Smooth muscle cell (in vitro differentiated cells): ENCODE measurements around the gene JAK3. TPM values are rescaled to one million over a fixed set of nuclear protein-coding genes. Genes with fewer than 3 reads are reported as not detected.

Source experiments
- DNase-seq: peaks from one replicate; lab custom pipeline; 2025; ENCODE audit not compliant: unreplicated experiment; lab: John Stamatoyannopoulos, UW
- H2AFZ ChIP-seq: fragments of 200-600 bp; sonication (generic); 2 replicates; pipeline ENCODE4 v1.6.0; 2016; ENCODE audit warnings: antibody characterized with exemption, low read depth, mild to moderate bottlenecking
- H3F3A ChIP-seq: fragments of 200-600 bp; sonication (generic); 2 replicates; pipeline ENCODE4 v1.6.0; 2017; ENCODE audit warnings: antibody characterized with exemption, low read depth
- H3K27ac ChIP-seq: fragments of 200-600 bp; sonication (generic); 2 replicates; pipeline ENCODE4 v1.5.1; 2016; ENCODE audit warnings: low read depth, mild to moderate bottlenecking
- H3K27me3 ChIP-seq: fragments of 200-600 bp; sonication (generic); 2 replicates; pipeline ENCODE4 v1.6.1; 2016; ENCODE audit warnings: low read depth, mild to moderate bottlenecking
- H3K36me3 ChIP-seq: fragments of 200-600 bp; sonication (generic); 2 replicates; pipeline ENCODE4 v1.5.1; 2016; ENCODE audit warnings: low read depth
- H3K4me1 ChIP-seq: fragments of 200-600 bp; sonication (generic); 2 replicates; pipeline ENCODE4 v1.5.1; 2016; ENCODE audit warnings: low read depth
- H3K4me2 ChIP-seq: fragments of 200-600 bp; sonication (generic); 2 replicates; pipeline ENCODE4 v1.6.0; 2016; ENCODE audit warnings: mild to moderate bottlenecking
- H3K4me3 ChIP-seq: fragments of 200-600 bp; sonication (generic); 2 replicates; pipeline ENCODE4 v1.5.1; 2016; ENCODE audit warnings: mild to moderate bottlenecking
- H3K79me2 ChIP-seq: fragments of 200-600 bp; sonication (generic); 2 replicates; pipeline ENCODE4 v1.6.0; 2016; ENCODE audit warnings: low read depth, mild to moderate bottlenecking
- H3K9ac ChIP-seq: fragments of 200-600 bp; sonication (generic); 2 replicates; pipeline ENCODE4 v1.6.0; 2016; ENCODE audit warnings: low read depth
- H3K9me3 ChIP-seq: fragments of 200-600 bp; sonication (generic); replicated peaks from 2 replicates; pipeline ENCODE4 v1.5.1; 2016; ENCODE audit warnings: low read depth
- H4K20me1 ChIP-seq: fragments of 200-600 bp; sonication (generic); 2 replicates; pipeline ENCODE4 v1.6.0; 2016; ENCODE audit warnings: low read depth
- WGBS: methylation state at CpG from one replicate; pipeline ENCODE4 v1.1.7; 2016; ENCODE audit warnings: low lambda C conversion rate; 5-methylcytosine and 5-hydroxymethylcytosine counted together
- polyA plus RNA-seq: library from polyadenylated mRNA; unstranded; fragments of >200 nt; fragmentation: Nextera tagmentation; extraction: Ambion mirVana; gene quantifications from 2 replicates; pipeline ENCODE4 v1.2.1, GENCODE V29; 2016
- total RNA-seq: library from RNA; depleted of rRNA; stranded (reverse); fragments of >200 nt; gene quantifications from 2 replicates; pipeline ENCODE4 v1.2.3, GENCODE V29; 2014
- TF ChIP-seq, protein P1 (sequence below): fragments of 200-600 bp; sonication (generic); IDR thresholded peaks from 2 replicates; pipeline ENCODE4 v1.5.1; 2017; ENCODE audit warnings: borderline replicate concordance, mild to moderate bottlenecking, antibody characterized with exemption; ENCODE audit not compliant: insufficient read depth, poor library complexity, severe bottlenecking

JAK3 gene
- total and polyA plus RNA-seq, 2 experiments from 2014 or later: 8.8 to 10.7 TPM

DNA sequence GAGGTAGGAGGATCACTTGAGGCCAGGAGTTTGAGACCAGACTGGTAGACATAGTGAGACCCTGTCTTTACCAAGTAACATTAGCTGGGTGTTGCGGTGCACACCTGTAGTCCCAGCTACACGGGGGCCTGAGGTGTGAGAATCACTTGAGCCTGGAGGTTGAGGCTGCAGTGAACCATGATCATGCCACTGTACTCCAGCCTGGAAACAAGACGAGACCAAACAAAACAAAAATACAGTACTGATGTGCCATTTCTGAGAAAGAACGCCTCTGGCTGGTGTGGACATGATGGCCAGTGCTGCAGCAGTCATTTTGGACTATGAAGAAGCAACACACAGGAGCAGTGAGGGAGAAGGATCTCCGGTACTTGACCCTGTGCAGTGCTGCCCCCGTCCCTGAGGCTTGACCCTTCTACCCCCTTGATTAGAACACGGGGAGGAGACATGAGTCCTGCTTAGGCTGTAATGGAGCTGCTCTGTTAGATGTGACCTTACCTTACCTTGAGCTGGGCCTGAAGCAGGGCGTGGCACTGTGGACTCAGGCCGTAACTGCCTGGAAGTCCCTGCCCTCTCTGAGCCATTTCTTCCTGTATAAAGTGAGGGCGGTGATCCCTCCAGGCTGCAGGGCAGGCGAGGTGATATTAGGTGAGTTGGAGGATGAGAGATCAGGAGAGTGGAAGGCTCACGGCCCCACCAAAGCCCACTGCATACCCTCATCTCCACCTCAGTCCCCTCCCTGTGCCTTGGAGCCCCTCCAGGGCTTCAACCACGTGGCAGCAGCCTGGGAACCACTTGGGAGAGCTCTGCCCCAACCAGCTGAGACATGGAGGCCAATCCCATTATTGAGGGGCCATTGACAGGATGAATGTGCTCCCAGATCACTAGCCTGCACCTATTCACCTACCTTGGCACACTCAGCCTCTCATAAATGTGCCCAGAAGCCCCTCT, 17.9 kb upstream of the JAK3 start:
- Histone ChIP-seq H3K4me2 (no peak overlapping the region), H3K27me3 (peaks cover 19% of the 10 kb centered on the region), H2AFZ (no peak overlapping the region), H3K79me2 (peaks cover 20% of the 10 kb centered on the region), H3F3A (peaks cover 24% of the 10 kb centered on the region), H3K9ac (no peak overlapping the region), H3K4me1 (peaks cover 10% of the 10 kb centered on the region), H4K20me1 (peaks cover 48% of the 10 kb centered on the region), H3K4me3 (no peak overlapping the region), H3K9me3 (no peaks in the 10 kb centered on the region), H3K36me3 (no peaks in the 10 kb centered on the region), H3K27ac (no peak overlapping the region)
- WGBS: 73% methylated on average over 13 of the region's 13 CpGs
- TF ChIP-seq, protein P1, sequence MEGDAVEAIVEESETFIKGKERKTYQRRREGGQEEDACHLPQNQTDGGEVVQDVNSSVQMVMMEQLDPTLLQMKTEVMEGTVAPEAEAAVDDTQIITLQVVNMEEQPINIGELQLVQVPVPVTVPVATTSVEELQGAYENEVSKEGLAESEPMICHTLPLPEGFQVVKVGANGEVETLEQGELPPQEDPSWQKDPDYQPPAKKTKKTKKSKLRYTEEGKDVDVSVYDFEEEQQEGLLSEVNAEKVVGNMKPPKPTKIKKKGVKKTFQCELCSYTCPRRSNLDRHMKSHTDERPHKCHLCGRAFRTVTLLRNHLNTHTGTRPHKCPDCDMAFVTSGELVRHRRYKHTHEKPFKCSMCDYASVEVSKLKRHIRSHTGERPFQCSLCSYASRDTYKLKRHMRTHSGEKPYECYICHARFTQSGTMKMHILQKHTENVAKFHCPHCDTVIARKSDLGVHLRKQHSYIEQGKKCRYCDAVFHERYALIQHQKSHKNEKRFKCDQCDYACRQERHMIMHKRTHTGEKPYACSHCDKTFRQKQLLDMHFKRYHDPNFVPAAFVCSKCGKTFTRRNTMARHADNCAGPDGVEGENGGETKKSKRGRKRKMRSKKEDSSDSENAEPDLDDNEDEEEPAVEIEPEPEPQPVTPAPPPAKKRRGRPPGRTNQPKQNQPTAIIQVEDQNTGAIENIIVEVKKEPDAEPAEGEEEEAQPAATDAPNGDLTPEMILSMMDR: no peak
- no peak for DNase-seq

GRCh38 chr19:17863520-17864182, 15.9 kb upstream of the JAK3 start:
- H3F3A ChIP-seq: peaks cover 24% of the 10 kb centered on the region
- H4K20me1 ChIP-seq: peaks cover 56% of the 10 kb centered on the region
- no peaks in the 10 kb centered on the region for H3K9me3 ChIP-seq
- H3K4me1 ChIP-seq: peaks cover 11% of the 10 kb centered on the region
- H3K27ac ChIP-seq: no peak overlapping the region
- H3K4me2 ChIP-seq: no peak overlapping the region
- WGBS: 96% methylated on average over 8 of the region's 8 CpGs
- peaks cover 29% of the 10 kb centered on the region for H3K79me2 ChIP-seq
- TF ChIP-seq, protein P1: no peak
- H3K36me3 ChIP-seq: no peaks in the 10 kb centered on the region
- H3K4me3 ChIP-seq: no peak overlapping the region
- no peaks in the 10 kb centered on the region for H3K27me3 ChIP-seq
- H3K9ac ChIP-seq: no peak overlapping the region
- no peak for DNase-seq
- H2AFZ ChIP-seq: no peak overlapping the region

GRCh38 chr19:17862711-17863519, 15.1 kb upstream of the JAK3 start:
- H3K27ac ChIP-seq: no peak overlapping the region
- TF ChIP-seq, protein P1: no peak
- no peaks in the 10 kb centered on the region for H3K36me3 ChIP-seq
- H3K9ac ChIP-seq: no peak overlapping the region
- peaks cover 11% of the 10 kb centered on the region for H3K4me1 ChIP-seq
- H3K9me3 ChIP-seq: no peaks in the 10 kb centered on the region
- H4K20me1 ChIP-seq: peaks cover 56% of the 10 kb centered on the region
- no peak overlapping the region for H3K4me2 ChIP-seq
- H3K27me3 ChIP-seq: no peaks in the 10 kb centered on the region
- DNase-seq: no peak
- no peak overlapping the region for H2AFZ ChIP-seq
- WGBS: 97% methylated on average over 31 of the region's 31 CpGs
- peaks cover 29% of the 10 kb centered on the region for H3K79me2 ChIP-seq
- H3K4me3 ChIP-seq: no peak overlapping the region
- H3F3A ChIP-seq: peaks cover 24% of the 10 kb centered on the region
